ENCODE data around the gene KCTD19.

The KCTD19 gene

GRCh38 chr16:67242138-67242730 lies 84.3 kb downstream of the KCTD19 start:
- Histone ChIP-seq H3K4me2 (ENCODE audit: low read length) (no peak overlapping the region), H3K36me3 (replicated peaks; ENCODE audit: low read depth, low read length) (peaks cover 13% of the 10 kb centered on the region), H3K27ac (ENCODE audit: low read length) (no peak overlapping the region), H3K9ac (ENCODE audit: low read length) (no peak overlapping the region), H3K79me2 (ENCODE audit: low read length) (peaks cover 20% of the 10 kb centered on the region), H3K4me3 (ENCODE audit: low read length) (no peak overlapping the region), H3K27me3 (ENCODE audit: low read depth, low read length) (no peaks in the 10 kb centered on the region), H2AFZ (ENCODE audit: low read depth, low read length) (no peak overlapping the region), H3K9me3 (ENCODE audit: insufficient read depth, low read length) (no peaks in the 10 kb centered on the region), H3K4me1 (ENCODE audit: low read length) (peaks cover 26% of the 10 kb centered on the region), H4K20me1 (ENCODE audit: insufficient read depth, low read length) (0 out of 2 replicates have a peak, but pooled peaks cover 2% of the 10 kb centered on the region)
- TF ChIP-seq, protein P1, sequence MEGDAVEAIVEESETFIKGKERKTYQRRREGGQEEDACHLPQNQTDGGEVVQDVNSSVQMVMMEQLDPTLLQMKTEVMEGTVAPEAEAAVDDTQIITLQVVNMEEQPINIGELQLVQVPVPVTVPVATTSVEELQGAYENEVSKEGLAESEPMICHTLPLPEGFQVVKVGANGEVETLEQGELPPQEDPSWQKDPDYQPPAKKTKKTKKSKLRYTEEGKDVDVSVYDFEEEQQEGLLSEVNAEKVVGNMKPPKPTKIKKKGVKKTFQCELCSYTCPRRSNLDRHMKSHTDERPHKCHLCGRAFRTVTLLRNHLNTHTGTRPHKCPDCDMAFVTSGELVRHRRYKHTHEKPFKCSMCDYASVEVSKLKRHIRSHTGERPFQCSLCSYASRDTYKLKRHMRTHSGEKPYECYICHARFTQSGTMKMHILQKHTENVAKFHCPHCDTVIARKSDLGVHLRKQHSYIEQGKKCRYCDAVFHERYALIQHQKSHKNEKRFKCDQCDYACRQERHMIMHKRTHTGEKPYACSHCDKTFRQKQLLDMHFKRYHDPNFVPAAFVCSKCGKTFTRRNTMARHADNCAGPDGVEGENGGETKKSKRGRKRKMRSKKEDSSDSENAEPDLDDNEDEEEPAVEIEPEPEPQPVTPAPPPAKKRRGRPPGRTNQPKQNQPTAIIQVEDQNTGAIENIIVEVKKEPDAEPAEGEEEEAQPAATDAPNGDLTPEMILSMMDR (IDR thresholded peaks at IDR 0.05; ENCODE audit: low read depth, low read length), result no peak
- TF ChIP-seq EZH2phosphoT487 (IDR thresholded peaks at IDR 0.05; ENCODE audit: low read depth), result no peak

GRCh38 chr16:67241008-67241900 lies 85.3 kb downstream of the KCTD19 start:
- Histone ChIP-seq H3K27ac (ENCODE audit: low read length) (no peak overlapping the region), H3K4me3 (ENCODE audit: low read length) (no peak overlapping the region), H4K20me1 (ENCODE audit: insufficient read depth, low read length) (0 out of 2 replicates have a peak, but pooled peaks cover 2% of the 10 kb centered on the region), H3K4me2 (ENCODE audit: low read length) (no peak overlapping the region), H3K4me1 (ENCODE audit: low read length) (peaks cover 26% of the 10 kb centered on the region), H3K9me3 (ENCODE audit: insufficient read depth, low read length) (no peaks in the 10 kb centered on the region), H3K27me3 (ENCODE audit: low read depth, low read length) (no peaks in the 10 kb centered on the region), H3K9ac (ENCODE audit: low read length) (no peak overlapping the region), H3K36me3 (replicated peaks; ENCODE audit: low read depth, low read length) (peaks cover 20% of the 10 kb centered on the region), H3K79me2 (ENCODE audit: low read length) (peaks cover 20% of the 10 kb centered on the region), H2AFZ (ENCODE audit: low read depth, low read length) (no peak overlapping the region)
- no peak for TF ChIP-seq EZH2phosphoT487 (IDR thresholded peaks at IDR 0.05; ENCODE audit: low read depth)
- TF ChIP-seq, protein P1 (IDR thresholded peaks at IDR 0.05; ENCODE audit: low read depth, low read length), result no peak

DNA sequence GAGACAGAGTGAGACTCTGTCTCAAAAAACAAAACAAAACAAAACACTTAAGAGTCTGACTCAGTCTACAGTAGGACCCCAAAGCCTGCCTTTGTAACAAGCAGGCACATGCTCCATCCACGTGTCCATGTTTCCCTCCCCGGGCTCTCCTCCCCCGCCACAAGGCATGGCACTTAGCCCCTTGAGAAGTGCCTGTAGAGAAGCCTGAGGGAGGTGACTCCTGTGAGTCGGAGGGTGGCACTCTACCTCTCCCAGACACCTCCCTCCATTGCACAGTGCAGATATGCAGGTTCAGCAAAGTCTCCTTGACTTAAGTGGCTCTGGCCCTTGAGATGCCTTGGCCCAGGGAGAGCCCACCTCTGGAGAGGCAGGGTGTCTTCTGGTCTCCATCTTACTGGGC lies 86.0 kb downstream of the KCTD19 start:
- no peaks in the 10 kb centered on the region for H3K9me3 ChIP-seq (ENCODE audit: insufficient read depth, low read length)
- no peak for TF ChIP-seq EZH2phosphoT487 (IDR thresholded peaks at IDR 0.05; ENCODE audit: low read depth)
- TF ChIP-seq, protein P1 (IDR thresholded peaks at IDR 0.05; ENCODE audit: low read depth, low read length), result no peak
- H3K27me3 ChIP-seq (ENCODE audit: low read depth, low read length), result no peaks in the 10 kb centered on the region
- H3K4me1 ChIP-seq (ENCODE audit: low read length), result peaks cover 21% of the 10 kb centered on the region
- no peak overlapping the region for H3K4me2 ChIP-seq (ENCODE audit: low read length)
- H3K4me3 ChIP-seq (ENCODE audit: low read length), result no peak overlapping the region
- H3K36me3 ChIP-seq (replicated peaks; ENCODE audit: low read depth, low read length), result peaks cover 27% of the 10 kb centered on the region
- no peak overlapping the region for H2AFZ ChIP-seq (ENCODE audit: low read depth, low read length)
- H4K20me1 ChIP-seq (ENCODE audit: insufficient read depth, low read length), result 0 out of 2 replicates have a peak, but pooled peaks cover 2% of the 10 kb centered on the region
- H3K9ac ChIP-seq (ENCODE audit: low read length), result no peak overlapping the region
- peaks cover 13% of the 10 kb centered on the region for H3K79me2 ChIP-seq (ENCODE audit: low read length)
- no peak overlapping the region for H3K27ac ChIP-seq (ENCODE audit: low read length)
